ENCODE measurements around the gene ANKS1B.

GRCh38 chr12:98830657-98831056 is 1154.1 kb downstream of the ANKS1B start:
- TF ChIP-seq SNAI2 (CRISPR knock-in tag; IDR thresholded peaks at IDR 0.05) (no peak), ZNF8 (CRISPR knock-in tag; IDR thresholded peaks at IDR 0.05) (no peak), PATZ1 (CRISPR knock-in tag; IDR thresholded peaks at IDR 0.05; ENCODE audit: borderline replicate concordance) (no peak), OSR1 (CRISPR knock-in tag; IDR thresholded peaks at IDR 0.05) (no peak), ARNTL (CRISPR knock-in tag; IDR thresholded peaks at IDR 0.05; ENCODE audit: borderline replicate concordance, low read depth) (no peak), RARB (CRISPR knock-in tag; IDR thresholded peaks at IDR 0.05) (no peak), CSDC2 (CRISPR knock-in tag; IDR thresholded peaks at IDR 0.05) (no peak), ZFP30 (CRISPR knock-in tag; IDR thresholded peaks at IDR 0.05) (no peak), POU6F1 (CRISPR knock-in tag; IDR thresholded peaks at IDR 0.05; ENCODE audit: borderline replicate concordance, low read depth) (no peak)
